Smooth muscle cell (in vitro differentiated cells): ENCODE measurements around the gene EDNRA. TPM values are rescaled to one million over a fixed set of nuclear protein-coding genes. Genes with fewer than 3 reads are reported as not detected.
A peak's percentile ranks its signal among the peaks of the same experiment; 100 is the strongest.

Experiments used
- DNase-seq: peaks from one replicate; lab custom pipeline; 2025; ENCODE audit not compliant: unreplicated experiment; lab: John Stamatoyannopoulos, UW
- H2AFZ ChIP-seq: fragments of 200-600 bp; sonication (generic); 2 replicates; pipeline ENCODE4 v1.6.0; 2016; ENCODE audit warnings: antibody characterized with exemption, low read depth, mild to moderate bottlenecking
- H3F3A ChIP-seq: fragments of 200-600 bp; sonication (generic); 2 replicates; pipeline ENCODE4 v1.6.0; 2017; ENCODE audit warnings: antibody characterized with exemption, low read depth
- H3K27ac ChIP-seq: fragments of 200-600 bp; sonication (generic); 2 replicates; pipeline ENCODE4 v1.5.1; 2016; ENCODE audit warnings: low read depth, mild to moderate bottlenecking
- H3K27me3 ChIP-seq: fragments of 200-600 bp; sonication (generic); 2 replicates; pipeline ENCODE4 v1.6.1; 2016; ENCODE audit warnings: low read depth, mild to moderate bottlenecking
- H3K36me3 ChIP-seq: fragments of 200-600 bp; sonication (generic); 2 replicates; pipeline ENCODE4 v1.5.1; 2016; ENCODE audit warnings: low read depth
- H3K4me1 ChIP-seq: fragments of 200-600 bp; sonication (generic); 2 replicates; pipeline ENCODE4 v1.5.1; 2016; ENCODE audit warnings: low read depth
- H3K4me2 ChIP-seq: fragments of 200-600 bp; sonication (generic); 2 replicates; pipeline ENCODE4 v1.6.0; 2016; ENCODE audit warnings: mild to moderate bottlenecking
- H3K4me3 ChIP-seq: fragments of 200-600 bp; sonication (generic); 2 replicates; pipeline ENCODE4 v1.5.1; 2016; ENCODE audit warnings: mild to moderate bottlenecking
- H3K79me2 ChIP-seq: fragments of 200-600 bp; sonication (generic); 2 replicates; pipeline ENCODE4 v1.6.0; 2016; ENCODE audit warnings: low read depth, mild to moderate bottlenecking
- H3K9ac ChIP-seq: fragments of 200-600 bp; sonication (generic); 2 replicates; pipeline ENCODE4 v1.6.0; 2016; ENCODE audit warnings: low read depth
- H3K9me3 ChIP-seq: fragments of 200-600 bp; sonication (generic); replicated peaks from 2 replicates; pipeline ENCODE4 v1.5.1; 2016; ENCODE audit warnings: low read depth
- H4K20me1 ChIP-seq: fragments of 200-600 bp; sonication (generic); 2 replicates; pipeline ENCODE4 v1.6.0; 2016; ENCODE audit warnings: low read depth
- CTCF ChIP-seq: fragments of 200-600 bp; sonication (generic); IDR thresholded peaks from 2 replicates; pipeline ENCODE4 v1.5.1; 2017; ENCODE audit warnings: borderline replicate concordance, mild to moderate bottlenecking, antibody characterized with exemption; ENCODE audit not compliant: insufficient read depth, poor library complexity, severe bottlenecking
- WGBS: methylation state at CpG from one replicate; pipeline ENCODE4 v1.1.7; 2016; ENCODE audit warnings: low lambda C conversion rate; 5-methylcytosine and 5-hydroxymethylcytosine counted together
- polyA plus RNA-seq: library from polyadenylated mRNA; unstranded; fragments of >200 nt; fragmentation: Nextera tagmentation; extraction: Ambion mirVana; gene quantifications from 2 replicates; pipeline ENCODE4 v1.2.1, GENCODE V29; 2016
- total RNA-seq: library from RNA; depleted of rRNA; stranded (reverse); fragments of >200 nt; gene quantifications from 2 replicates; pipeline ENCODE4 v1.2.3, GENCODE V29; 2014

Gene EDNRA
- total and polyA plus RNA-seq, 2 experiments from 2014 or later: 4.8 to 8.6 TPM

- no peaks in the 10 kb centered on the region for H3K36me3 ChIP-seq
- no peak for DNase-seq
- H3K4me1 ChIP-seq: no peaks in the 10 kb centered on the region
- H3K79me2 ChIP-seq: no peaks in the 10 kb centered on the region
- TF ChIP-seq CTCF: no peak
- no peak overlapping the region for H3K27ac ChIP-seq
- WGBS: 36% methylated on average over 1 of the region's 1 CpG
- no peaks in the 10 kb centered on the region for H3F3A ChIP-seq
- no peak overlapping the region for H2AFZ ChIP-seq
- H4K20me1 ChIP-seq: no peaks in the 10 kb centered on the region
- H3K9ac ChIP-seq: no peak overlapping the region
- no peaks in the 10 kb centered on the region for H3K9me3 ChIP-seq
- no peaks in the 10 kb centered on the region for H3K27me3 ChIP-seq
- H3K4me3 ChIP-seq: no peak overlapping the region
- no peak overlapping the region for H3K4me2 ChIP-seq
These were observed 99.5 kb downstream of the EDNRA start for GRCh38 chr4:147580396-147580795.

- 50% methylated on average over 6 of the region's 6 CpGs for WGBS
- no peaks in the 10 kb centered on the region for H3K36me3 ChIP-seq
- H3K27ac ChIP-seq: peak overlapping the region; percentile 12
- no peak for TF ChIP-seq CTCF
- peak overlapping the region; percentile 40 for H2AFZ ChIP-seq
- no peaks in the 10 kb centered on the region for H3K27me3 ChIP-seq
- H3K9me3 ChIP-seq: no peaks in the 10 kb centered on the region
- H3F3A ChIP-seq: no peaks in the 10 kb centered on the region
- H3K4me1 ChIP-seq: peaks cover 3% of the 10 kb centered on the region
- no peak overlapping the region for H3K9ac ChIP-seq
- DNase-seq: no peak
- no peaks in the 10 kb centered on the region for H4K20me1 ChIP-seq
- no peak overlapping the region for H3K4me2 ChIP-seq
- no peak overlapping the region for H3K4me3 ChIP-seq
- H3K79me2 ChIP-seq: no peaks in the 10 kb centered on the region
These were observed 100.9 kb downstream of the EDNRA start for GRCh38 chr4:147581606-147582350.

GRCh38 chr4:147582386-147583060, 101.6 kb downstream of the EDNRA start:
- Histone ChIP-seq H3K36me3 (no peaks in the 10 kb centered on the region), H3K27me3 (no peaks in the 10 kb centered on the region), H3K4me1 (peaks cover 10% of the 10 kb centered on the region), H3K4me3 (no peak overlapping the region), H3K9me3 (no peaks in the 10 kb centered on the region), H3K79me2 (no peaks in the 10 kb centered on the region), H3K27ac (no peak overlapping the region), H2AFZ (no peak overlapping the region), H3K4me2 (no peak overlapping the region), H3K9ac (no peak overlapping the region), H3F3A (no peaks in the 10 kb centered on the region), H4K20me1 (no peaks in the 10 kb centered on the region)
- TF ChIP-seq CTCF: no peak
- DNase-seq: no peak
